Measurements from ENCODE around the gene SSC4D.
"Not testable (repeated sequence)": the region's sequence is repeated elsewhere in the genome, so short reads cannot be mapped to it uniquely, and the experiment has no call there.

Gene SSC4D

GRCh38 chr7:76409537-76409936 is at the start of gene SSC4D:
Gene SSC4D (minus strand): TSS chr7:76409697. CDS start chr7:76404439, 5,258 bp downstream.
- no peak for DNase-seq

DNA sequence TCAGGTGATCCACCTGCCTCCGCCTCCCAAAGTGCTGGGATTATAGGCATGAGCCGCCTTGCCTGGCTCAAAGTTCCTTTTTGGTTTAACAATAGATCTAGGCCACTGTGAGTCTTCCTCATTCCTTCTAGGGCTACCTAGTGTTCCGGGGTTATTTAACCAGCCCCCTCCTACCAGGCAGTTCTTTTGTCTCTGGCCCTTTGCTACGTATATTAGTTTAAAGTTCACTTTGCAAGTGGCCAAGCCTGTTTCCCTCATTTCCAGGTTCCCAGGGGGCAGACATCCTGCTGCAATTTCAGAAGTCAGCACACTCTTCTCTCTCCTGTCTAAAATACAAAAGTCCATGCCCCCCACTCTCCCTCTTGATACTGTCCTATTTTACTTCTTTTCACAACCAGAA is 49.0 kb upstream of the SSC4D start:
- not testable (repeated sequence) for DNase-seq

- DNase-seq, result not testable (repeated sequence)
These were observed 47.5 kb upstream of the SSC4D start for GRCh38 chr7:76457017-76457416.

DNA sequence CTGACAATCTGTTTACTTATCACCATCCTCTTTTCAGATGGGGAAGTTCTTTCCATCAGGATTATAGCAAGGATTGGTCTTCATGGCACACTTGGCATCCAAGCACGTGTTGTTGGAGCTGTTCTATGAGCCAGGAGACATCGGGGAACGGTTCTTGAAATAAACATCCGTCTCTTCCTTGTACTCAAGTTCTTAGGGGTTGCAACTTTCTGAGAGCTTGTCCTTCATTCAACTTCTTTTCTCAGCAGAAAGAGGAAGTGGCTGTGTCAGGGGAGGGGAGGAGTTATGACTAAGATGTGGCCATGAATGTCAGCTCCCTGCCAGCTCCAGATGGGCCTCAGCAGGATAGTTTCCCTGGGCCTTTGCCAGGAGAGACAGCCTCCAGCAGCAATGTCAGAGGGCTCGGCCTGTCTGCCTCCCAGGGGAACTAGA is 36.1 kb upstream of the SSC4D start:
- DNase-seq, result not testable (repeated sequence)

- DNase-seq, result not testable (repeated sequence)
These were observed 34.3 kb upstream of the SSC4D start for GRCh38 chr7:76443846-76444245.

- not testable (repeated sequence) for DNase-seq
These were observed 33.4 kb upstream of the SSC4D start for GRCh38 chr7:76442664-76443446.

- not testable (repeated sequence) for DNase-seq
These were observed 32.3 kb upstream of the SSC4D start for GRCh38 chr7:76441792-76442191.

GRCh38 chr7:76440404-76440803 is 30.9 kb upstream of the SSC4D start:
- DNase-seq, result not testable (repeated sequence)

GRCh38 chr7:76439120-76439888 is 29.8 kb upstream of the SSC4D start:
- not testable (repeated sequence) for DNase-seq

GRCh38 chr7:76437873-76438272 is 28.4 kb upstream of the SSC4D start:
- DNase-seq, result peak; percentile 72

- no peak for DNase-seq
These were observed 21.3 kb upstream of the SSC4D start for GRCh38 chr7:76430836-76431235.

- peak; percentile 21 for DNase-seq
These were observed 20.7 kb upstream of the SSC4D start for GRCh38 chr7:76430211-76430610.

DNA sequence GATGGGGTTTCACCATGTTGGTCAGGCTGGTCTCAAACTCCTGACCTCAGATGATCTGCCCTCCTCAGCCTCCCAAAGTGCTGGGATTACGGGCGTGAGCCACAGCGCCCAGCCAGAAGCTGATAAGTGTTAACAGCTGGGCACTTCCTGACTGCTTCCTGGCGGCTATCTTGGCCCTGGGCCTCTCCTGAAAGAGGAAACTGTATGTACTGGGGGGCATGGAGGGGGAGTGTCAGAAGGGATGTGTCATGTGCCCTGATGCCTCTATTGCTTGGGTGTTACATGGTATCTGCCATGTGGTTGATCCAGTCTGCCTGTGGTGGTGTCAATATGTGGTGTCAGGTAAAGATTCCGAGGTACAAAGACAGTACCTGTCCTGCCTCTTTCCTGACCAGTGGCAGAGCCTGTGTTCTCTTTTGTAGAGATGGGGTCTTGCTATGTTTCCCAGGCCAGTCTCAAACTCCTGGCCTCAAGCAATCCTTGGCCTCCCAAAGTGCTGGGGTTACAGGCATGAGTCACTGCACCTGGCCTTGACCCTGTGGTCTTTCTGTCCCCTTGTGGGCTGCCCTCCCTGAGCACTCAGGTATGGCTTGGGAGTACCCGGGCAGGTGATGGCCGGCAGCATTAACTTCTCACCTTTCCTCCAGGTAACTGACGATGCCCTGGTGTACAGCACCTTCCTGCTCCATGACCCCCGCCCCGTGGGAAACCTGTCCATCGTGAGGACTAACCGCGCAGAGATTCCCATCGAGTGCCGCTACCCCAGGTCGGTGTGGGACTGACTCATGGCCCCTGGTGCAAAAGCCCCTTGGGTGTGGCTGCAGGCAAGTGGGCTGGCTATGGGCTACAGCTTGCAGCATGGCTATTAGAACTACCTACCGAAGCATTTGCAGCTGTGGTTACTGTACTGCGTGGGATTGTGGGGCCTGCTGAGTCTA is 19.6 kb upstream of the SSC4D start:
- no peak for DNase-seq

GRCh38 chr7:76428149-76428823 is 18.8 kb upstream of the SSC4D start:
- no peak for DNase-seq

DNA sequence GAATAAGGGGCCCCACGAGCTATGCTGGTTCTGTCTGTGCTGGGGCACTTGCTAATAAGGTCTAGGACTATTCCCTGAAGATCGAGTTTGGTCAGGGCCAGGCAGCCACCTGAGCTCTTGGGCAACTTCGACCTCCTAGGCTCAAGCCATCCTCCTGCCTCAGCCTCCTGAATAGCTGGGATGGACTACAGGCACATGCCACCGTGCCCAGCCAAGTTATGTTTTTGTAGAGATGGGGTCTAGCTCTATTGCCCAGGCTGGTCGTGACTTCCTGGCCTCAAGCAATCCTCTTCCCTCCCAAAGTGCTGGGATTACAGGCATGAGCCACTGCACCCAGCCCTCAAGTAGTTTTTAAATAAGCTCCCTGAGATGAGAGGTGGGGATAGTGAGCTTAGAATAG is 18.1 kb upstream of the SSC4D start:
- no peak for DNase-seq

GRCh38 chr7:76426246-76426645 is 16.7 kb upstream of the SSC4D start:
- no peak for DNase-seq

- not testable (repeated sequence) for DNase-seq
These were observed 16.1 kb upstream of the SSC4D start for GRCh38 chr7:76425558-76425957.

GRCh38 chr7:76425156-76425555 is 15.7 kb upstream of the SSC4D start:
- DNase-seq, result no peak

DNA sequence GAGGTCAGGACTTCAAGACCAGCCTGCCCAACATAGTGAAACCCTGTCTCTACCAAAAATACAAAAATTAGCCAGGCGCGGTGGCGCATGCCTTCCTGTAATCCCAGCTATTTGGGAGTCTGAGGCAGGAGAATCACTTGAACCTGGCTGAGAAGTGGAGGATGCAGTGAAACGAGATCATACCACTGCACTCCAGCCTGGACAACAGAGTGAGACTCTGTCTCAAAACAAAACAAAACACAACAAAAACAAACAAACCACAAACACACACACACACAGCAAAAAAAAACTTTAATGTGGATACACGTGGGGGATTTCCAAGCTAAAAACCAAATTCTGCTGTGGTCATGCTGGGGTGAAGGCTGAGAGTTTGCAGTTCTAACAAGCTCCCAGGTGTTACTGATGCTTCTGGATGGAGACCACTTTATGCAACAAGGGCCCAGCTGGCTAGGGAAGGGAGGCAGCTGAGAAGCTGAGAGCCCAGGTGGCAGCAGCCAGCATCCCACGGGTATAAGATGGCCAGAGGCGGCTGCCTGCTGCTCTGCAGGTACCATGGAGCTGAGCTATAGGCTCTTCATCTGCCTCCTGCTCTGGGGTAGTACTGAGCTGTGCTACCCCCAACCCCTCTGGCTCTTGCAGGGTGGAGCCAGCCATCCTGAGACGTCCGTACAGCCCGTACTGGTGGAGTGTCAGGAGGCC is 15.1 kb upstream of the SSC4D start, which contains the start of gene ZP3:
ZP3 (plus strand) TSS at position 538 of the 699 bp plus-strand sequence; CDS start at position 553, 15 bp downstream.
- DNase-seq, result no peak

- no peak for DNase-seq
These were observed 14.3 kb upstream of the SSC4D start for GRCh38 chr7:76423666-76424412.

- DNase-seq, result not testable (repeated sequence)
These were observed 11.6 kb upstream of the SSC4D start for GRCh38 chr7:76421097-76421496.
